Measurements from ENCODE around the gene C1orf216. TPM values are rescaled to one million over a fixed set of nuclear protein-coding genes. Genes with fewer than 3 reads are reported as not detected.

Gene C1orf216
- total RNA-seq, 1 donor, result 25.3 TPM

DNA sequence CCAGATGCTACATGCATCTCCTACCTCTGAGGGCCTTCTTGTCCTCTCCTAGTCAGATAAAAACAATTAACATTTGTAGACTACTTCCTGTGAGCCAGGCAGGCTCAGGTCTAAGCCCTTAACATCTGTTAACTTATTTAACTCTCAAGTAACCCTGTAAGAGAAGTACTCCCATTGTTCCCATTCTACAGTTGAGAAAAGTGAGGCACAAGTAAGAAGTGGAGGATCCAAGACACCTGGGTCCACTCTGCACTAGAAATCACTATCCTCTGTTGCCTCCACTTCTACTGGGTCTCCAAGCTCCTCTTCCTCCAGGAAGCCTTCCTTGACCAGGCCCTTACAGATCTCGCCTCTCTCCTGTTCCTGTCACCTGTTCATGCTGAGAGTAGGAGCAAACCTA, 9.7 kb downstream of the C1orf216 start:
- H3K79me2 ChIP-seq (ENCODE audit: insufficient read depth, low read length), result peaks cover 10% of the 10 kb centered on the region
- peaks cover 4% of the 10 kb centered on the region for H3K4me1 ChIP-seq (ENCODE audit: insufficient read depth, low read length)
- no peak for DNase-seq (ENCODE audit: insufficient read length, low spot score, missing footprints)
- H3K9me3 ChIP-seq (ENCODE audit: low read depth, low read length), result no peaks in the 10 kb centered on the region
- H3K4me2 ChIP-seq (ENCODE audit: insufficient read depth, low read length), result peak overlapping the region; percentile 79
- H3K4me3 ChIP-seq (ENCODE audit: insufficient read depth, low read length), result no peak overlapping the region
- no peak overlapping the region for H2AFZ ChIP-seq (ENCODE audit: low read length)
- peaks cover 7% of the 10 kb centered on the region for H3K27me3 ChIP-seq (ENCODE audit: insufficient read depth, low read length)
- no peak for TF ChIP-seq CTCF (IDR thresholded peaks at IDR 0.05; ENCODE audit: extremely low read depth, low read depth, low read length)
- H3K27ac ChIP-seq (ENCODE audit: low read depth, low read length), result no peak overlapping the region
- peaks cover 14% of the 10 kb centered on the region for H4K20me1 ChIP-seq (ENCODE audit: insufficient read depth, low read length)
- peaks cover 6% of the 10 kb centered on the region for H3K36me3 ChIP-seq (ENCODE audit: insufficient read depth, low read length)

DNA sequence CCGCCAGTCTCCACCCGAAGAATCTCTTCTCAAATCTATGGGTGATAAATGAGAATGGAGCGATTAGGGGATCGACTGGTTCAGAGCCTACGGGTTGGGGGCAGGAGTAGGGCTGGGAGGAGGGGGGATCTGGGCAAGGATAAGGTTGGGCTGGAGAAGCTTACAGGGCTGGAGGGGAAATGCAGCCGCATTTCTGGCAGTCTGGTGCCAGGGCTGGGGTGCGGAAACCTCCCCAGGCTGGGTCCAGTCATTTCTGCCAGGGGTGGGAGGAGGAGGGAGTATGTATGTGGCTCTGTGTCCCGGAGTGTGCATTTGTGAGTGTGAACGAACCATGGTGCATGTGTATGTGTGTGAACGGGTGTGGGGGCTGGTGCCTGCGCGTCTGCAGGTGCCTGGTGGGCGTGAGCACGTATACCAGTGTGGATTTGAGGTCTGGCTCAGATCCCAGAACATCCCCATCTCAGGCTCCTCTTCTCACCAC, 10.2 kb downstream of the C1orf216 start:
- peaks cover 11% of the 10 kb centered on the region for H4K20me1 ChIP-seq (ENCODE audit: insufficient read depth, low read length)
- peak overlapping the region; percentile 71 for H3K4me3 ChIP-seq (ENCODE audit: insufficient read depth, low read length)
- H2AFZ ChIP-seq (ENCODE audit: low read length), result peak overlapping the region; percentile 63
- peak overlapping the region; percentile 79 for H3K4me2 ChIP-seq (ENCODE audit: insufficient read depth, low read length)
- H3K4me1 ChIP-seq (ENCODE audit: insufficient read depth, low read length), result peaks cover 4% of the 10 kb centered on the region
- no peak for TF ChIP-seq CTCF (IDR thresholded peaks at IDR 0.05; ENCODE audit: extremely low read depth, low read depth, low read length)
- no peak overlapping the region for H3K27ac ChIP-seq (ENCODE audit: low read depth, low read length)
- H3K36me3 ChIP-seq (ENCODE audit: insufficient read depth, low read length), result peaks cover 2% of the 10 kb centered on the region
- peaks cover 7% of the 10 kb centered on the region for H3K27me3 ChIP-seq (ENCODE audit: insufficient read depth, low read length)
- H3K9me3 ChIP-seq (ENCODE audit: low read depth, low read length), result no peaks in the 10 kb centered on the region
- peaks cover 6% of the 10 kb centered on the region for H3K79me2 ChIP-seq (ENCODE audit: insufficient read depth, low read length)
- peak; percentile 93 for DNase-seq (ENCODE audit: insufficient read length, low spot score, missing footprints)

DNA sequence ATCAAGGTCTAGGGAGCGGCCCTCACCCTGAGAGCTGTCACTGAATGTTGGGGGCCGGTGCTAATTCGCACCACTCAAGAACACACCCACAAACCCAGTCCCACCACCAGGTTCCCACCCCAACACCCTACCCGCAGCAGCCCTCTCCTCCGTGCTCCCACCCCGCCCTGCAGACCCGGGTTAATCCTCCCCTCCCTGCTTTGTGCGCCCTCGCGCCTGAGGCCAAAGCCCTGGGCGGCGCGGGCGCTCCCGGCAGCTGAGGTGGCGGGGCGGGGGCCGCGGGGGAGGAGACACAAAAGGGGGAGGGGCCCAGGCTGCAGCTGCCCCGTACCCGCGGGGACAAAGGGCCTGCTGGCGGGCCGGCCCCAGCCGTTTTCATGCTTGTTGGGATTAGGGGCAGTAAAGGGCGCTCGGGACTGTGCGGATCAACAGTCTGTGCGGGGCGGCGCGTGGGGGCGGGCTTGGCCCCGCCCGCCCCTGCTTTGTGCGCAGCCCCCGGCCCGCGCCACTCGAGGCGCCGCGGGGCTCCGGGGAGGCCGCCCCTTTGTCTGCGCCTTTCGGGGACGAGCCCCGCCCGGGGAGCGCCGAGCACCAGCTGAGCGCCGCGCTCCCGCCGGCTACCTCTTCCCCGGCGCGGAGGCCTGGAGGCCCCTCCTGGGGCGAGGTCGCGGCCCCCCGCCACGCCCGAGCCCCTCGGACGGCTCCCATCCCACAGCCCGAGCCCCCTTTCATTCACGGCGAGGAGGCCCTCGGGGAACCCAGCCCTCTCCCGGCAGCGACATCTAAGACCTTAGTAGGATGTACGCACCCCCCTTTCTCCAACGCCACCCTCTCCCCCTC, 10.9 kb downstream of the C1orf216 start:
- TF ChIP-seq CTCF (IDR thresholded peaks at IDR 0.05; ENCODE audit: extremely low read depth, low read depth, low read length), result no peak
- Histone ChIP-seq H3K4me2 (ENCODE audit: insufficient read depth, low read length) (peak overlapping the region; percentile 79), H3K36me3 (ENCODE audit: insufficient read depth, low read length) (no peaks in the 10 kb centered on the region), H3K4me3 (ENCODE audit: insufficient read depth, low read length) (peak overlapping the region; percentile 71), H4K20me1 (ENCODE audit: insufficient read depth, low read length) (peaks cover 9% of the 10 kb centered on the region), H3K79me2 (ENCODE audit: insufficient read depth, low read length) (no peaks in the 10 kb centered on the region), H2AFZ (ENCODE audit: low read length) (peak overlapping the region; percentile 65), H3K9me3 (ENCODE audit: low read depth, low read length) (no peaks in the 10 kb centered on the region), H3K27me3 (ENCODE audit: insufficient read depth, low read length) (peaks cover 12% of the 10 kb centered on the region), H3K4me1 (ENCODE audit: insufficient read depth, low read length) (peaks cover 4% of the 10 kb centered on the region), H3K27ac (ENCODE audit: low read depth, low read length) (no peak overlapping the region)
- DNase-seq (ENCODE audit: insufficient read length, low spot score, missing footprints), result peak; percentile 90

DNA sequence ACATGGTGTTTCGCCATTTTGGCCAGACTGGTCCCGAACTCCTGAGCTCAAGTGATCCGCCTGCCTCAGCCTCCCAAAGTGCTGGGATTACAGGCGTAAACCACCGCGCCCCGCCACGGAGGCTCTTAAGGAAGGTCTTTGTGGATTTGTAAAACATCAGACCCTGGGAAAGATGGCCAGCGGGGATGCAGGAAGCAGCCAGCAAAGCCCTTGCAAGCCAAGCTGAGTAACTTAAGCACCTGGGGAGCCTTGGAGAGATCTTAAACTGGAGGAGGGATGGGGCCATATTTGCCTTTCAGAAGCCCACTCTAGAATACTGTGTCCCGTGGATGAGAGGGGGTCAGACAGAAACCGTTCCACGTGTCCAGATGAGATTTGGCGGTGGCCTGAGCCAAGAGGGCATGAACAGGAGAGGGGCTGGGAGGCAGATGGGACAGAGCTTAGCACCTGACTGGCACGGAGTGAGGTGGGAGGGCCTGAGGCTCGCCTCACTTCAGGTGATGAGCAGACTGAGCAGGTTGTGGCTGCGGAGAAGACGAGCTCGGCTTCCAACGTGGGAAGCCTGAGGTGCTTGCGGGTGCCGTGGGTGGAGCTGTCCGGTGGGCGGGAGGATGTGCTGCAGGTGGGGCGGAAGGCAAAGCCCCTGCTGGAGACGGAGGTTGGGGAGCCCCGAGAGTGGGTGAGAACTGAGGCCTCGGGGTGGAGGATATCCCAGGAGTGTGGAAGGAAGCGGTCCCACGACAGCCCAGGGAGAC, 11.7 kb downstream of the C1orf216 start:
- H3K4me2 ChIP-seq (ENCODE audit: insufficient read depth, low read length), result peak overlapping the region; percentile 79
- no peak for DNase-seq (ENCODE audit: insufficient read length, low spot score, missing footprints)
- no peaks in the 10 kb centered on the region for H3K36me3 ChIP-seq (ENCODE audit: insufficient read depth, low read length)
- no peaks in the 10 kb centered on the region for H3K9me3 ChIP-seq (ENCODE audit: low read depth, low read length)
- peaks cover 17% of the 10 kb centered on the region for H3K27me3 ChIP-seq (ENCODE audit: insufficient read depth, low read length)
- TF ChIP-seq CTCF (IDR thresholded peaks at IDR 0.05; ENCODE audit: extremely low read depth, low read depth, low read length), result no peak
- H2AFZ ChIP-seq (ENCODE audit: low read length), result peak overlapping the region; percentile 65
- H3K4me1 ChIP-seq (ENCODE audit: insufficient read depth, low read length), result peaks cover 4% of the 10 kb centered on the region
- H4K20me1 ChIP-seq (ENCODE audit: insufficient read depth, low read length), result peaks cover 9% of the 10 kb centered on the region
- no peak overlapping the region for H3K27ac ChIP-seq (ENCODE audit: low read depth, low read length)
- H3K79me2 ChIP-seq (ENCODE audit: insufficient read depth, low read length), result no peaks in the 10 kb centered on the region
- peak overlapping the region; percentile 71 for H3K4me3 ChIP-seq (ENCODE audit: insufficient read depth, low read length)

Measured in osteoblast (primary cell).